Mononuclear cell (primary cell): ENCODE measurements around the gene HSDL2. TPM values are rescaled to one million over a fixed set of nuclear protein-coding genes. Genes with fewer than 3 reads are reported as not detected.
"Not testable (repeated sequence)": the region's sequence is repeated elsewhere in the genome, so short reads cannot be mapped to it uniquely, and the experiment has no call there.

Experiments
- H3K27me3 ChIP-seq: 2 replicates; pipeline ENCODE4 v1.6.0; 2011; ENCODE audit warnings: low read length, control low read depth; ENCODE audit not compliant: insufficient read depth
- H3K4me1 ChIP-seq: 2 replicates; pipeline ENCODE4 v1.5.1; 2011; ENCODE audit warnings: mild to moderate bottlenecking, low read length, control low read depth; ENCODE audit not compliant: insufficient read depth
- H3K4me3 ChIP-seq: 2 replicates; pipeline ENCODE4 v1.5.1; 2011; ENCODE audit warnings: mild to moderate bottlenecking, low read length, moderate library complexity
- H3K9me3 ChIP-seq: 2 replicates; pipeline ENCODE4 v1.5.1; 2011; ENCODE audit warnings: low read depth, mild to moderate bottlenecking, control low read depth, low read length
- total RNA-seq: library from RNA; depleted of rRNA; stranded (reverse); fragments of >200 nt; gene quantifications from one replicate; pipeline ENCODE4 v1.2.3, GENCODE V29; 2012

Gene HSDL2
- total RNA-seq, 1 donor = 11.8 TPM

DNA sequence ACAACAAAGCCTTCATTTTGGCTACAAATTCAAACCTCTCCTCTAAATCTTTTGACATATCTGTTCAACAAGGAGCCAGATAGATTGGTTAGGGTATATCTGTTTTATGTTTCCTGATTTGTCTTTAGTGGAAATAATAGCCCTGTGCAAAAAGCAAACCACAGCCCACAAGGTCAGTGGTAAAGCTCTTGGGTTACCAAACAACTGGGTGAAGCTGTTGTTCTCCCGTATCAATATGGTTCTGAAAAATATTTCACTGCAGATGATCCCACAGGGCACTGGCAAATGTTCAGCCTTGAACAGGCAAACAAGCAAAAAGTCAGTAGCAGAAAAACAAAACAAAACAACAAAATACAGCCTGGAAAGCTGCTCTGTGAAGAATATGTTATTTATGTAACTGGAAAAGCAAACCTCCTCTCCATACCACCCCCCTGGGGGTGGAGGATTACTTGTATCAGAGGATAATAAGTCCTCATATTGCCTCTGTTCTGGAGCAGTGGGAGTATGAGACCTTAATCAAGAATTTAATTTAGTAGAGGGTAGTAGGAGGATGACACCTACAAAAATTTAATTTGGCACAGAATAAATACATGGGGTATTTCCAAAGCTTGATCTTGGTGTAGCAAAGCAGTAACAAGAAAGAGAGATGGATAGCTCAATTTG lies 25.7 kb upstream of the HSDL2 start:
- peaks cover 4% of the 10 kb centered on the region for H3K4me1 ChIP-seq
- H3K9me3 ChIP-seq = no peaks in the 10 kb centered on the region
- no peak overlapping the region for H3K4me3 ChIP-seq
- no peaks in the 10 kb centered on the region for H3K27me3 ChIP-seq

DNA sequence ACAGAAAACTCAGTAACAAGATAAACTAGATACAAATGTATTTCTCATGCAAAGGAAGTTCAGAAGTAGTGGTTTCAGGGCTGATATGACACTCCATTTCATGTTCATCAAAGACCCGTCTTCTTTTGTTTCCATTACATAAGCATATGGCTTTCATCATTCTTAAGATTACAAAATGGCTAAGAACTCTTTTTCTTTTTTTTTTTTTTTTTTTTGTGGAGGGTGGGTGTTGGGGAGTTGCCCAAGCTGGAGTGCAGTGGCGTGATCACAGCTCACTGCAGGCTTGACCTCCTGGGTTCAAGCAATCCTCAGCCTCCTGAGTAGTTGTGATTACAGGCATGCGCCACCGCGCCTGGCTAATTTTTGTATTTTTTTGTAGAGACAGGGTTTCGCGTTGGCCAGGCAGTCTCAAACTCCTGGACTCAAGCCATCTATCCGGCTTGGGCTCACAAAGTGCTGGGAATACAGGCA lies 24.4 kb upstream of the HSDL2 start:
- H3K27me3 ChIP-seq = no peaks in the 10 kb centered on the region
- H3K4me3 ChIP-seq = no peak overlapping the region
- H3K4me1 ChIP-seq = peaks cover 4% of the 10 kb centered on the region
- no peaks in the 10 kb centered on the region for H3K9me3 ChIP-seq

DNA sequence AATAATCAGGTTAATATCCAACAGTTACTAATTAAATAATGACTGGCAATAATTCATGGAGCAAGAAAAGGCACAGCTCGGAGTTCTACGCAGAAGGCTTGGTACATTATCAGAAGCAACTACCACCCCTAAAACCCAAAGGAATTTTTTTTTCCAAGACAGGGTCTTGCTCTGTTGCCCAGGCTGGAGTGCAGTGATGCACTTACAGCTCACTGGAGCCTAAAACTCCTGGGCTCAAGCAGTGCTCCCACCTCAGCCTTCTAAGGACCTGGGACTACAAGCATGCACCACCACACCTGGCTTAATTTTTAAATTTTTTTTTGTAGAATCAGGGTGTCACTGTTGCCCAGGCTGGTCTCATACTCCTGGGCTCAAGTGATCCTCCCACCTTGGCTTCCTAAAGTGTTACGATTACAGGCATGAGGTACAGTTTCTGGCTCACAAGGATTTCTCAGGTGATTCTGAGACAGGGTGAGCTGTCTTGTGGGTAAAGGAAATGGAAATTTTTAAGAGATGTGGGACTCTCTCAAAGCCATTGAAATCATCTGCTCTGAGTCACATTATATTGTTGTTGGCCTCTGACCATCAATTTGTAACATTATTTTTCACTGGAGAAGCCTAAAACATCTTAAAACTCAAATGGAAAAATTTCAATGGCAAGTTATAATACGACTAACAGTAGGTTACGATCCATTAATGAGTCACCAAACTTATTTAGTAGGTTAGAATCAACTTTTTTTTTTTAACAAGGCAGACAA lies 19.7 kb upstream of the HSDL2 start:
- Histone ChIP-seq H3K4me3 (no peak overlapping the region), H3K27me3 (no peaks in the 10 kb centered on the region), H3K4me1 (peaks cover 4% of the 10 kb centered on the region), H3K9me3 (no peaks in the 10 kb centered on the region)

DNA sequence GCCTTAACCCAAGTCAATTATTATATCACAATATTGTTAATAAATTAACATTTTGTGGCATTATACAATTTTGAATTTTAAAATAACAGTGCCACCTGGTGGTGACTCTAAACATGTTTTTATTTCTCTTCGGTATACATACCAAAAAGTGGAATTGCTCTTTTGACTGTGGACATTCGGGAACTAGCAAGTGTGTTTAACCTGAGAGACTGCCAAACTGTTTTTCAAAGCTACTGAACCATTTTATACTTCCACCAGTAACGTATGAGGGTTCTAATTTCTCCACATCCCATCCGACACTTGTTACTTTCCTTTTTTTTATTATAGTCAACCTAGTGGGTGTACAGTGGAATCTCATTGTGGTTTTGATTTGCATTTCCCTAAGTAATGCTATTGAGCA lies 18.3 kb upstream of the HSDL2 start:
- H3K27me3 ChIP-seq = no peaks in the 10 kb centered on the region
- H3K9me3 ChIP-seq = no peaks in the 10 kb centered on the region
- H3K4me1 ChIP-seq = no peaks in the 10 kb centered on the region
- H3K4me3 ChIP-seq = no peak overlapping the region

GRCh38 chr9:112364761-112365160 lies 15.1 kb upstream of the HSDL2 start:
- no peaks in the 10 kb centered on the region for H3K27me3 ChIP-seq
- H3K4me1 ChIP-seq = no peaks in the 10 kb centered on the region
- no peak overlapping the region for H3K4me3 ChIP-seq
- no peaks in the 10 kb centered on the region for H3K9me3 ChIP-seq

GRCh38 chr9:112365257-112365656 lies 14.7 kb upstream of the HSDL2 start:
- not testable (repeated sequence) for H3K4me3 ChIP-seq, H3K27me3 ChIP-seq, H3K9me3 ChIP-seq, H3K4me1 ChIP-seq

GRCh38 chr9:112366591-112366990 lies 13.3 kb upstream of the HSDL2 start:
- no peaks in the 10 kb centered on the region for H3K4me1 ChIP-seq
- no peak overlapping the region for H3K4me3 ChIP-seq
- no peaks in the 10 kb centered on the region for H3K27me3 ChIP-seq
- H3K9me3 ChIP-seq = no peaks in the 10 kb centered on the region

GRCh38 chr9:112367465-112367864 lies 12.4 kb upstream of the HSDL2 start:
- no peaks in the 10 kb centered on the region for H3K27me3 ChIP-seq
- no peak overlapping the region for H3K4me3 ChIP-seq
- no peaks in the 10 kb centered on the region for H3K4me1 ChIP-seq
- H3K9me3 ChIP-seq = no peaks in the 10 kb centered on the region

DNA sequence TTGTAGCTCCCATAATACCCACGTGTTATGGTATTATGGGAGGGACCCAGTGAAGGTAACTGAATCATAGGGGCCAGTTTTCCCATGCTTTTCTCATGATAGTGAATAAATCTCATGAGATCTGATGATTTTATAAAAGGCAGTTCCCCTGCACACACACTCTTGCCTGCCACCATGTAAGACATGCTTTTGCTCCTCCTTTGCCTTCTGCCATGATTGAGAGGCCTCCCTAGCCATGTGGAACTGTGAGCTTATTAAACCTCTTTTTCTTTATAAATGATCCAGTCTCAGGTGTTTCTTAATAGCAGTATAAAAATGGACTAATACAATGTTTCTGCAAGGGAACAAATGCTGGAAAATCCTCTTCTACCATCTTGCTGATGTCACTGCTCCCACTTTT lies 10.1 kb upstream of the HSDL2 start:
- no peaks in the 10 kb centered on the region for H3K4me1 ChIP-seq

GRCh38 chr9:112371060-112371459 lies 8.8 kb upstream of the HSDL2 start:
- Histone ChIP-seq H3K9me3 (no peaks in the 10 kb centered on the region), H3K4me1 (no peaks in the 10 kb centered on the region)

More for the DNA sequence above, 10.1 kb upstream of the HSDL2 start:
- Histone ChIP-seq H3K9me3 (no peaks in the 10 kb centered on the region), H3K4me3 (no peak overlapping the region), H3K27me3 (no peaks in the 10 kb centered on the region)

GRCh38 chr9:112373666-112374065 lies 6.2 kb upstream of the HSDL2 start:
- not testable (repeated sequence) for H3K4me3 ChIP-seq, H3K9me3 ChIP-seq, H3K27me3 ChIP-seq
- H3K4me1 ChIP-seq = peaks cover 23% of the 10 kb centered on the region

More at GRCh38 chr9:112371060-112371459, 8.8 kb upstream of the HSDL2 start:
- Histone ChIP-seq H3K4me3 (no peak overlapping the region), H3K27me3 (no peaks in the 10 kb centered on the region)

DNA sequence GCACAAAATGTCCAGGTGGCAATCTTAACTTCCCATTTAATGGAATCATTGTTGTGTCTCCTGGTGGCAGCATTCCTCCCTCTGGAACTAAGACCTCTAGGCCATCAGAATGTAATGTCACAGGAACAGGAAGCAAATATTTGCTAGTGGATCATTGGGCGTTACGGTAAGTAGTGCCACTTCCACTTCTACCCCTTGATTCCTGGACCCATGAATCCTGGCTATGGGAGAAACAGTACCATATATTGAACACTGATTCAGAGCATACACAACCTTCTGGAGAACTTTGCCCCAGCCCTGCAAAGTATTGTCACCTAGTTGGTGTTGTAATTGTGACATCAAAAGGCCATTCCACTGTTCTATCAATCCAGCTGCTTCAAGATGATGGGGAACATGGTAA lies 5.7 kb upstream of the HSDL2 start:
- not testable (repeated sequence) for H3K27me3 ChIP-seq, H3K9me3 ChIP-seq, H3K4me3 ChIP-seq
- H3K4me1 ChIP-seq = peaks cover 27% of the 10 kb centered on the region

GRCh38 chr9:112375361-112375760 lies 4.5 kb upstream of the HSDL2 start:
- no peaks in the 10 kb centered on the region for H3K9me3 ChIP-seq
- no peak overlapping the region for H3K4me3 ChIP-seq
- H3K4me1 ChIP-seq = peaks cover 29% of the 10 kb centered on the region
- no peaks in the 10 kb centered on the region for H3K27me3 ChIP-seq

DNA sequence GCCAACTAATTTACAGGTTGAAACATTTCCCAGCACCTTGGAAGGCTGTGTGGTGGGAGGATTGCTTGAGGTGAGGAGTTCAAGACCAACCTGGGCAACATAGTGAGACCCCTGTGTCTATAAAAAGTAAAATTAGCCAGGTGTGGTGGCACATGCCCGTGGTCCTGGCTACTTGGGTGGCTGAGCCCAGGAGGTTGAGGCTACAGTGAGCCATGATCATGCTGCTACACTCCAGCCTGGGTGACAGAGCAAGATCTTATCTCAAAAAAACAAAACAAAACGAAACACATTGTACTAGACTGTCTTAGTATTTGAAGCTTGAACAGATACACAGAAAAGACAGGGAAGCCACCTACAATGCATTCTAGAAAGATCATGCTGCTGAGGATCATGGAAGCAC lies 2.8 kb upstream of the HSDL2 start:
- H3K4me1 ChIP-seq = peaks cover 40% of the 10 kb centered on the region
- H3K27me3 ChIP-seq = no peaks in the 10 kb centered on the region
- H3K4me3 ChIP-seq = no peak overlapping the region
- no peaks in the 10 kb centered on the region for H3K9me3 ChIP-seq

DNA sequence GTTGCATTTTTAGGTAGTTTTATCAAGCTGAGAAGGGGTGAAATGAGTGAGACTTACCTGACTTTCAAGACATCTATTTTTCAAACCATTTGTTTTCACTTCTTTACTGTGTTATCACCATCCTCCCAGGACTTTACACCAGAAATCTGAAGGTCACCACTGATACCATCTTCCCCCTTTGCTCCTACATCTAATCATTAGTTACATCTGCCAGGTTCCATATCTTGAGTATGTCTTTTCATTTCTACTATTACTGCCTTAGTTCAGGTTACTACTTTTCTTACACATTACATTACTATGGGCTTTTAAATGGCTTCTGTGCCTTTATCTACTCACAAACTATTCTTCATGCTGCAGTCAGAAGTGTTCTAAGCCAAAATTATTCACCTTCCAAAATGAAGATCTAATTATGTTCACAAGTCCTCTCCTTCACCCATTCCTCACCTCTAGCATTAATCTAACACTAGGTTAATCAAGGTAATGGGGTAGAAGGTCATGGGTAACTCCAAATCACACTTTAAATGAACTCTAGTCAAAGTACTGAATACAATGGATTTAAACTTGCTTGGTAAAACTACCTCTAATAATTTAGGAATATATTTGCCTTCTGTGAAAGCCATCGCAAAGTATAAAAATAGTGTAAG lies 2.1 kb upstream of the HSDL2 start:
- Histone ChIP-seq H3K4me1 (peaks cover 40% of the 10 kb centered on the region), H3K9me3 (no peaks in the 10 kb centered on the region), H3K4me3 (no peak overlapping the region), H3K27me3 (no peaks in the 10 kb centered on the region)
